Neural progenitor cell (in vitro differentiated cells): ENCODE results near the gene TMEM234.

Source experiments
- EZH2 ChIP-seq: fragments of 200-600 bp; sonication (generic); IDR thresholded peaks from 2 replicates; pipeline ENCODE4 v1.6.1; 2017; ENCODE audit warnings: antibody characterized with exemption, mild to moderate bottlenecking, moderate library complexity
- EZH2phosphoT487 ChIP-seq: fragments of 200-600 bp; sonication (generic); IDR thresholded peaks from 2 replicates; pipeline ENCODE4 v1.6.1; 2017; ENCODE audit warnings: antibody characterized with exemption
- TF ChIP-seq, protein P1 (sequence below): fragments of 200-600 bp; sonication (generic); IDR thresholded peaks from 2 replicates; pipeline ENCODE4 v1.5.1; 2017; ENCODE audit warnings: antibody characterized with exemption, mild to moderate bottlenecking

DNA sequence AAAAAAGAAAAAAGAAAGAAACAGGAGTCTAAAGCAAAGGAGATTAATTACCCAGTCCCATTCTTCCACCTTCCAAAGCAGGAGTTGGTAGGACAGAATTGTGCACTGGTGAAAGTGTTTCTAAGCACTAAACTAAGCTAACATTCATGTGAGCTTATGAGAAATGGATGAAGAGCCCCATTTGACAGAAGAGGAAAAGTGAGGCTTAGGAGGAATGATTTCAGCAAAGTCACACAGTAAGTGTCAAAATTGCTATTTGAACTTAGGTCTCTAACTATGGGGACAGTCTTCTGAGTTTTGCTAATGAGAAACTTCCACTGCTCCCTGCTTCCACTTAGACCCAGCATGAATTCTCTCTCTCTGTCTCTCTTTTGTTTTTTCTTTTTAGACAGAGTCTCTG lies 47.6 kb upstream of the TMEM234 start:
- TF ChIP-seq, protein P1, sequence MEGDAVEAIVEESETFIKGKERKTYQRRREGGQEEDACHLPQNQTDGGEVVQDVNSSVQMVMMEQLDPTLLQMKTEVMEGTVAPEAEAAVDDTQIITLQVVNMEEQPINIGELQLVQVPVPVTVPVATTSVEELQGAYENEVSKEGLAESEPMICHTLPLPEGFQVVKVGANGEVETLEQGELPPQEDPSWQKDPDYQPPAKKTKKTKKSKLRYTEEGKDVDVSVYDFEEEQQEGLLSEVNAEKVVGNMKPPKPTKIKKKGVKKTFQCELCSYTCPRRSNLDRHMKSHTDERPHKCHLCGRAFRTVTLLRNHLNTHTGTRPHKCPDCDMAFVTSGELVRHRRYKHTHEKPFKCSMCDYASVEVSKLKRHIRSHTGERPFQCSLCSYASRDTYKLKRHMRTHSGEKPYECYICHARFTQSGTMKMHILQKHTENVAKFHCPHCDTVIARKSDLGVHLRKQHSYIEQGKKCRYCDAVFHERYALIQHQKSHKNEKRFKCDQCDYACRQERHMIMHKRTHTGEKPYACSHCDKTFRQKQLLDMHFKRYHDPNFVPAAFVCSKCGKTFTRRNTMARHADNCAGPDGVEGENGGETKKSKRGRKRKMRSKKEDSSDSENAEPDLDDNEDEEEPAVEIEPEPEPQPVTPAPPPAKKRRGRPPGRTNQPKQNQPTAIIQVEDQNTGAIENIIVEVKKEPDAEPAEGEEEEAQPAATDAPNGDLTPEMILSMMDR = no peak
- TF ChIP-seq EZH2 (no peak), EZH2phosphoT487 (no peak)
